Fibroblast of peridontal ligament (primary cell): ENCODE results near the gene EMC1.
"Not testable (repeated sequence)": the region's sequence is repeated elsewhere in the genome, so short reads cannot be mapped to it uniquely, and the experiment has no call there.

Experiments used
- DNase-seq: peaks from one replicate; pipeline ENCODE4 v3.0.0-alpha.2; 2010; ENCODE audit errors: extremely low read depth

EMC1 gene

GRCh38 chr1:19251305-19252196, at the start of gene EMC1, which contains the start of gene MRTO4:
Gene EMC1 (minus strand): TSS chr1:19251524. CDS start chr1:19251509, 15 bp downstream.
Gene MRTO4 (plus strand): TSS chr1:19251805. CDS start chr1:19251836, 31 bp downstream.
- peak; percentile 69 for DNase-seq

GRCh38 chr1:19300211-19300610, 48.9 kb upstream of the EMC1 start:
- no peak for DNase-seq

GRCh38 chr1:19294638-19295037, 43.3 kb upstream of the EMC1 start:
- no peak for DNase-seq

- no peak for DNase-seq
These were observed 37.9 kb upstream of the EMC1 start for GRCh38 chr1:19289244-19289643.

- not testable (repeated sequence) for DNase-seq
These were observed 37.3 kb upstream of the EMC1 start, which contains the start of gene AKR7A3 for GRCh38 chr1:19288324-19289241. Gene AKR7A3 (minus strand): TSS chr1:19288770. CDS start chr1:19288709, 61 bp downstream.

GRCh38 chr1:19287436-19288185, 36.3 kb upstream of the EMC1 start:
- no peak for DNase-seq

GRCh38 chr1:19285807-19286206, 34.5 kb upstream of the EMC1 start:
- DNase-seq: not testable (repeated sequence)

- not testable (repeated sequence) for DNase-seq
These were observed 34.0 kb upstream of the EMC1 start for GRCh38 chr1:19285366-19285765.

GRCh38 chr1:19284881-19285280, 33.6 kb upstream of the EMC1 start:
- no peak for DNase-seq

- DNase-seq: no peak
These were observed 32.6 kb upstream of the EMC1 start for GRCh38 chr1:19283891-19284290.

- no peak for DNase-seq
These were observed 23.3 kb upstream of the EMC1 start for GRCh38 chr1:19274636-19275035.

GRCh38 chr1:19273844-19274531, 22.7 kb upstream of the EMC1 start:
- DNase-seq: not testable (repeated sequence)

GRCh38 chr1:19273106-19273843, 22.0 kb upstream of the EMC1 start:
- DNase-seq: no peak

GRCh38 chr1:19272064-19272463, 20.7 kb upstream of the EMC1 start:
- no peak for DNase-seq

- not testable (repeated sequence) for DNase-seq
These were observed 19.0 kb upstream of the EMC1 start for GRCh38 chr1:19270343-19270730.

GRCh38 chr1:19269427-19270342, 18.4 kb upstream of the EMC1 start:
- DNase-seq: not testable (repeated sequence)

- no peak for DNase-seq
These were observed 17.1 kb upstream of the EMC1 start for GRCh38 chr1:19268445-19268844.

GRCh38 chr1:19262744-19263143, 11.4 kb upstream of the EMC1 start:
- no peak for DNase-seq

- no peak for DNase-seq
These were observed 10.7 kb upstream of the EMC1 start for GRCh38 chr1:19262047-19262446.
